NB4 (cell line): ENCODE measurements around the gene STYXL1.

Experiments used
- CTCF ChIP-seq: IDR thresholded peaks from one replicate; pipeline ENCODE4 v1.5.1; 2012; ENCODE audit warnings: low read depth, low read length
- MAX ChIP-seq: IDR thresholded peaks from 2 replicates; pipeline ENCODE4 v1.6.1; 2011; ENCODE audit warnings: low read depth, low read length
- MYC ChIP-seq: IDR thresholded peaks from 2 replicates; pipeline ENCODE4 v1.6.1; 2011; ENCODE audit warnings: low read depth, low read length
- POLR2A ChIP-seq: IDR thresholded peaks from 2 replicates; pipeline ENCODE4 v1.6.1; 2011; ENCODE audit warnings: mild to moderate bottlenecking; ENCODE audit not compliant: insufficient read length; ENCODE audit errors: extremely low read depth

- TF ChIP-seq CTCF (no peak), POLR2A (no peak), MAX (no peak), MYC (no peak)
These were observed 17.3 kb upstream of the STYXL1 start for GRCh38 chr7:76065016-76065612.
